Vagina (tissue), 2 donors: ENCODE measurements around the gene SELL. TPM values are rescaled to one million over a fixed set of nuclear protein-coding genes. Genes with fewer than 3 reads are reported as not detected.
"Not testable (repeated sequence)": the region's sequence is repeated elsewhere in the genome, so short reads cannot be mapped to it uniquely, and the experiment has no call there.

Source experiments
- DNase-seq, 2 donors: peaks; one replicate each; pipeline ENCODE4 v3.0.0-alpha.2; 2017; ENCODE audit errors: extremely low spot score in 2 of 2
- H3K27ac ChIP-seq: fragments of 200-600 bp; sonication (generic); one replicate; pipeline ENCODE4 v1.5.1; 2019
- H3K27me3 ChIP-seq: fragments of 200-600 bp; sonication (generic); one replicate; pipeline ENCODE4 v1.5.1; 2019
- H3K36me3 ChIP-seq, 2 donors: fragments of 200-600 bp; sonication (generic); one replicate each; pipeline ENCODE4 v1.5.1; 2017 to 2019
- H3K4me1 ChIP-seq: fragments of 200-600 bp; sonication (generic); one replicate; pipeline ENCODE4 v1.5.1; 2019
- H3K4me3 ChIP-seq, 2 donors: fragments of 200-600 bp; sonication (generic); 1 replicate in 1 of 2; 2 replicates in 1 of 2; pipeline ENCODE4 v1.5.1; 2016 to 2019
- H3K9me3 ChIP-seq: fragments of 200-600 bp; sonication (generic); one replicate; pipeline ENCODE4 v1.5.1; 2019
- CTCF ChIP-seq, 3 experiments: fragments of 450-650 bp in 2 of 3; fragments of 200-600 bp in 1 of 3; sonication (generic) in 1 of 3; IDR thresholded peaks; one replicate each; pipeline ENCODE4 v1.5.1; 2017 to 2019; ENCODE audit warnings: antibody characterized with exemption in 3 of 3, mild to moderate bottlenecking in 2 of 3, moderate library complexity in 2 of 3
- POLR2A ChIP-seq, 2 donors: fragments of 450-650 bp; IDR thresholded peaks; one replicate each; pipeline ENCODE4 v1.6.1; 2017; ENCODE audit warnings: antibody characterized with exemption in 2 of 2, mild to moderate bottlenecking in 2 of 2, moderate library complexity in 2 of 2
- POLR2AphosphoS5 ChIP-seq, 2 donors: sonication (generic); formaldehyde crosslinking; IDR thresholded peaks; one replicate each; pipeline ENCODE4 v1.9.0; 2017; ENCODE audit warnings: antibody characterized with exemption in 2 of 2, mild to moderate bottlenecking in 2 of 2, low read depth in 1 of 2; ENCODE audit not compliant: insufficient read depth in 1 of 2
- intact Hi-C: fragments of 100-400 bp; cut with DNase I; formaldehyde crosslinking; loops from one replicate; pipeline ENCODE4 v1.15.1; 2023
- total RNA-seq: library from RNA; depleted of rRNA; stranded (reverse); fragments of >200 nt; gene quantifications from one replicate; pipeline ENCODE4 v1.2.3, GENCODE V29; 2016

Gene SELL
- total RNA-seq, 1 donor from 2014 or later, result not detected

- H3K27ac ChIP-seq, result no peak overlapping the region
- intact Hi-C loops, result no loop called here
- no peak for DNase-seq
- TF ChIP-seq POLR2A (IDR thresholded peaks at IDR 0.05), result no peak
- TF ChIP-seq POLR2AphosphoS5 (IDR thresholded peaks at IDR 0.05; ENCODE audit: insufficient read depth in 1 of 2, low read depth in 1 of 2), result no peak
- TF ChIP-seq CTCF (IDR thresholded peaks at IDR 0.05), result no peak
- H3K4me1 ChIP-seq, result no peaks in the 10 kb centered on the region
- no peaks in the 10 kb centered on the region for H3K9me3 ChIP-seq
- H3K36me3 ChIP-seq, result no peaks in the 10 kb centered on the region
- H3K4me3 ChIP-seq, result no peak overlapping the region
- no peaks in the 10 kb centered on the region for H3K27me3 ChIP-seq
Observed at GRCh38 chr1:169692756-169693460, 18.5 kb downstream of the SELL start.

DNA sequence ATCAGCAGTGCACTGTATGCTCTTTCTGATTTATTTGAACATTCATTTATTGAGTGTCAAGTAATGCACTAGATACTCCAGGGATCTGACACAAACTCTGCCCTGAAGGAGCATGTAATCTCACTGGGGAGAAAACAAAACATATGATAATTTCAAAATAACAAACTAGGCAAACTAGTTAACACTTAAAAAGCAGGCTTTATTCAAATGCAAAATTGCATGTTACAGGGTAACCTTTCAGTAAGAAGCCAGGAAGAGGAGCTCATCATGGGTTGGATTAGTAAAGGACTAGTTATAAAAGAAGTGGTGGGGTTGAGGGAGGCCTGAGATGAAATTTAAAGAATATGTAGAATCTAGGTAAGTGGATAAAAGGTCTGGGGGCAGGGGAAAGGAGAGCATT is 20.9 kb downstream of the SELL start:
- TF ChIP-seq POLR2A (IDR thresholded peaks at IDR 0.05) (no peak), CTCF (IDR thresholded peaks at IDR 0.05) (no peak), POLR2AphosphoS5 (IDR thresholded peaks at IDR 0.05; ENCODE audit: insufficient read depth in 1 of 2, low read depth in 1 of 2) (no peak)
- Histone ChIP-seq H3K27ac (no peak overlapping the region), H3K4me3 (no peak overlapping the region), H3K36me3 (no peaks in the 10 kb centered on the region), H3K9me3 (no peaks in the 10 kb centered on the region), H3K4me1 (no peaks in the 10 kb centered on the region), H3K27me3 (no peaks in the 10 kb centered on the region)
- DNase-seq, result no peak
- intact Hi-C loops, result no loop called here

- Histone ChIP-seq H3K4me3 (no peak overlapping the region), H3K9me3 (no peaks in the 10 kb centered on the region), H3K4me1 (no peaks in the 10 kb centered on the region), H3K36me3 (no peaks in the 10 kb centered on the region), H3K27ac (no peak overlapping the region), H3K27me3 (no peaks in the 10 kb centered on the region)
- intact Hi-C loops, result no loop called here
- TF ChIP-seq POLR2AphosphoS5 (IDR thresholded peaks at IDR 0.05; ENCODE audit: insufficient read depth in 1 of 2, low read depth in 1 of 2) (no peak), CTCF (IDR thresholded peaks at IDR 0.05) (no peak), POLR2A (IDR thresholded peaks at IDR 0.05) (no peak)
- no peak for DNase-seq
Observed at GRCh38 chr1:169689395-169689794, 22.0 kb downstream of the SELL start.

GRCh38 chr1:169688377-169688776 is 23.0 kb downstream of the SELL start:
- intact Hi-C loops, result not testable (repeated sequence)

GRCh38 chr1:169683661-169684060 is 27.8 kb downstream of the SELL start:
- Histone ChIP-seq H3K4me1 (no peaks in the 10 kb centered on the region), H3K27me3 (no peaks in the 10 kb centered on the region), H3K4me3 (no peak overlapping the region), H3K9me3 (no peaks in the 10 kb centered on the region), H3K36me3 (no peaks in the 10 kb centered on the region), H3K27ac (no peak overlapping the region)
- TF ChIP-seq POLR2A (IDR thresholded peaks at IDR 0.05) (no peak), POLR2AphosphoS5 (IDR thresholded peaks at IDR 0.05; ENCODE audit: insufficient read depth in 1 of 2, low read depth in 1 of 2) (no peak), CTCF (IDR thresholded peaks at IDR 0.05) (no peak)
- DNase-seq, result no peak
- intact Hi-C loops, result no loop called here

More at GRCh38 chr1:169688377-169688776, 23.0 kb downstream of the SELL start:
- not testable (repeated sequence) for H3K27ac ChIP-seq, H3K36me3 ChIP-seq, DNase-seq, H3K4me3 ChIP-seq, H3K27me3 ChIP-seq, H3K4me1 ChIP-seq, H3K9me3 ChIP-seq

DNA sequence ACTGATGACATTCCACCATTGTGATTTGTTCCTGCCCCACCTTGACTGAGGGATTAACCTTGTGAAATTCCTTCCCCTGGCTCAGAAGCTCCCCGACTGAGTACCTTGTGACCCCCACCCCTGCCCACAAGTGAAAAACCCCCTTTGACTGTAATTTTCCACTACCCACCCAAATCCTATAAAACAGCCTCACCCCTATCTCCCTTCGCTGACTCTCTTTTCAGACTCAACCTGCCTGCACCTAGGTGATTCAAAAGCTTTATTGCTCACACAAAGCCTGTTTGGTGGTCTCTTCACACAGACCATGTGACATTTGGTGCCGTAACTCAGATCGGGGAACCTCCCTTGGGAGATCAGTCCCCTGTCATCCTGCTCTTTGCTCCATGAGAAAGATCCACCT is 28.3 kb downstream of the SELL start:
- H3K9me3 ChIP-seq, DNase-seq, H3K27ac ChIP-seq, H3K36me3 ChIP-seq, H3K4me1 ChIP-seq, intact Hi-C loops, H3K27me3 ChIP-seq, H3K4me3 ChIP-seq: not testable (repeated sequence)
